Measurements from ENCODE around the gene RTN4RL2. TPM values are rescaled to one million over a fixed set of nuclear protein-coding genes. Genes with fewer than 3 reads are reported as not detected.

The RTN4RL2 gene
- polyA plus RNA-seq, 1 donor from 2014 or later: 0.66 TPM

DNA sequence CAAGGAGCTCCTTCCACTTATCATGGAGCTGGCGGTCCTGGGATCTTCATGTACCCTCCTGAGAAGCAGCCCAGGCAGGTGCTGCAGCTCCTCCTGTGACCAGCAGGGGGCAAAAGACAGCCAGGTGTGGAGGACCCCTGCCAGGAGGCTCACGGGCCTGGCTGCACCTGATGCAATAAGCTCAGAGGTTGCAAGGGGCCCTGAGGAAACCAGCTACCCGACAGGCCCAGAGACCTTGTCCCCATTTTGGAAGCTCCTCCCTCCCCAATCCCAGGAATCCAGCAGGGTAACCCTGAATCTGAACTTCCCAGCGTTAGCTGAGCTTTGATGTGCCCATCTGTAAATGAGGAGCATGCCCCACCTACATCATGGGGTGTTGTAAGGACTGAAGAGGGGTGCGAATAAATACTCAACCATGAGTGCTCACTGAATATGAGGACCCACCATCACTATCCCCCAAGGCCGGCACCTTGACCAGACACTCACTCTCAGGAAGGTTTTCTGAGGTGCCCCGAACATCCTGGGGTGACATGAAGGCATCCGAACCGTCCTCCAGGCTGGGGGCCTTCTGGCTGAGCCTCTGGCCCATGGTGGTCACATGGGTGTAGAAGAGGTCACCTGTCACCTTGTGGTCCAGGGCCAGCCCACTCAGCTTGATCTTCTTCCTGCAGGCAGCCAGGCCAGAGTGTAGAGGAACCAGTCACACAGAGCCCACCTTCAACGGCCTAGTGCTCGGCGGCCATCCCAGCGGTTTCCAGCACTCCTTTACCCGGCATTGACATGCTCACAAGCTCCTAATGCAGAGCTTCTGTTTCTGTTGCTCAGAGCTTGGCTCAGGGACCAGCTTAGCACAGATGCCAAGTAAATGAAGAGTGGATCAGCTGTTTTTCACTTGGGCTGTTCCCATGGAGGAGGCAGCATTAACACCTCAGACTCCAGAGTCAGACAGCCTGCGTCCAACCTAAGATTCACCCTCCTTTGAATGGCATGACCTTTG is 33.5 kb downstream of the RTN4RL2 start (continued):
- no peak for TF ChIP-seq EZH2 (IDR thresholded peaks at IDR 0.05; ENCODE audit: borderline replicate concordance, insufficient read depth, low read length, poor library complexity, severe bottlenecking)
- TF ChIP-seq TAF1 (IDR thresholded peaks at IDR 0.05; ENCODE audit: low read depth): no peak

DNA sequence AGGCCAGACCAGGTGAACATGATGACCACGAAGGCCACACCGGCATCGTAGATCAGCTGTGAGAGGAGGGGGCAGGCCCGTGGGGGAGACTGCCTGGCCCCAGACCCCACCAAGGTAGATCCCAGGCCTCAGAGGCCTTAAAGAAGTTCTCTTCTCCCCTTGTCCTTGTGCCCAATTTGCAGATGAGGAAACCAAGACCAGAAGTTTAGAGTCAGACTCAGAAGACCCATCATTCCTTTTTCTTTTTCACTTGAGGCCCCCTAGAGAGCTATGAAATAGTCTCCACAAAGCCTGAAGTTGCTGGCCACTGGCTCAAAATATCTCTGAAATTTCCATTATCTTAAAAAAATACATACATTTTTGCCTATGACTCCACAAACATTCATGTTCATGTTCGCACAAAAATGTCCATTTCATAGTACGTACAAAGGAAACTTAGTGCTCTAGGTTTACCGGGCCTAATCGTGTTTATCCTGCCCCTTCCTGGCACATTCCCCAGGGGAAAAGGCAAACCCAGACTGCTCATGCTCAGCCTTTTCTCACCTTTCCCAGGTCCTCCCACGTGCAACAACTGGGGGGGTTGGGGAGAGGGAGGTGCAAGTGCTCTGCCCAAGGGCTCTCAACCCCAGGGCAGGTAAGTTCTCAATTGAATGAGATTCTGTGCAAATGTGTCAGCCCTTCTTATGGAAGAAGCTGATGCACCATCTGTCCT is 35.9 kb downstream of the RTN4RL2 start:
- Histone ChIP-seq H3K79me2 (replicated peaks; ENCODE audit: insufficient read depth, low read length) (no peaks in the 10 kb centered on the region), H3K36me3 (ENCODE audit: insufficient read depth, low read length) (no peaks in the 10 kb centered on the region), H4K20me1 (ENCODE audit: insufficient read depth) (no peaks in the 10 kb centered on the region), H2AFZ (ENCODE audit: low read depth, low read length) (no peak overlapping the region), H3K27ac (ENCODE audit: low read length) (no peak overlapping the region), H3K9me2 (ENCODE audit: insufficient read depth, low read length) (no peaks in the 10 kb centered on the region), H3K27me3 (ENCODE audit: insufficient read depth, low read depth, low read length) (no peaks in the 10 kb centered on the region), H3K9me3 (ENCODE audit: low read length) (no peaks in the 10 kb centered on the region), H3K4me2 (ENCODE audit: low read length) (no peak overlapping the region), H3K4me3 (ENCODE audit: low read length) (no peak overlapping the region), H3F3A (ENCODE audit: insufficient read depth, low read length, poor library complexity, severe bottlenecking) (no peaks in the 10 kb centered on the region), H3K9ac (ENCODE audit: low read length) (no peak overlapping the region)
- no peak for TF ChIP-seq RAD21 (conservative IDR thresholded peaks at IDR 0.05)
- TF ChIP-seq, protein P1, sequence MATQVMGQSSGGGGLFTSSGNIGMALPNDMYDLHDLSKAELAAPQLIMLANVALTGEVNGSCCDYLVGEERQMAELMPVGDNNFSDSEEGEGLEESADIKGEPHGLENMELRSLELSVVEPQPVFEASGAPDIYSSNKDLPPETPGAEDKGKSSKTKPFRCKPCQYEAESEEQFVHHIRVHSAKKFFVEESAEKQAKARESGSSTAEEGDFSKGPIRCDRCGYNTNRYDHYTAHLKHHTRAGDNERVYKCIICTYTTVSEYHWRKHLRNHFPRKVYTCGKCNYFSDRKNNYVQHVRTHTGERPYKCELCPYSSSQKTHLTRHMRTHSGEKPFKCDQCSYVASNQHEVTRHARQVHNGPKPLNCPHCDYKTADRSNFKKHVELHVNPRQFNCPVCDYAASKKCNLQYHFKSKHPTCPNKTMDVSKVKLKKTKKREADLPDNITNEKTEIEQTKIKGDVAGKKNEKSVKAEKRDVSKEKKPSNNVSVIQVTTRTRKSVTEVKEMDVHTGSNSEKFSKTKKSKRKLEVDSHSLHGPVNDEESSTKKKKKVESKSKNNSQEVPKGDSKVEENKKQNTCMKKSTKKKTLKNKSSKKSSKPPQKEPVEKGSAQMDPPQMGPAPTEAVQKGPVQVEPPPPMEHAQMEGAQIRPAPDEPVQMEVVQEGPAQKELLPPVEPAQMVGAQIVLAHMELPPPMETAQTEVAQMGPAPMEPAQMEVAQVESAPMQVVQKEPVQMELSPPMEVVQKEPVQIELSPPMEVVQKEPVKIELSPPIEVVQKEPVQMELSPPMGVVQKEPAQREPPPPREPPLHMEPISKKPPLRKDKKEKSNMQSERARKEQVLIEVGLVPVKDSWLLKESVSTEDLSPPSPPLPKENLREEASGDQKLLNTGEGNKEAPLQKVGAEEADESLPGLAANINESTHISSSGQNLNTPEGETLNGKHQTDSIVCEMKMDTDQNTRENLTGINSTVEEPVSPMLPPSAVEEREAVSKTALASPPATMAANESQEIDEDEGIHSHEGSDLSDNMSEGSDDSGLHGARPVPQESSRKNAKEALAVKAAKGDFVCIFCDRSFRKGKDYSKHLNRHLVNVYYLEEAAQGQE (IDR thresholded peaks at IDR 0.05; ENCODE audit: borderline replicate concordance): no peak
- TF ChIP-seq, protein P2, sequence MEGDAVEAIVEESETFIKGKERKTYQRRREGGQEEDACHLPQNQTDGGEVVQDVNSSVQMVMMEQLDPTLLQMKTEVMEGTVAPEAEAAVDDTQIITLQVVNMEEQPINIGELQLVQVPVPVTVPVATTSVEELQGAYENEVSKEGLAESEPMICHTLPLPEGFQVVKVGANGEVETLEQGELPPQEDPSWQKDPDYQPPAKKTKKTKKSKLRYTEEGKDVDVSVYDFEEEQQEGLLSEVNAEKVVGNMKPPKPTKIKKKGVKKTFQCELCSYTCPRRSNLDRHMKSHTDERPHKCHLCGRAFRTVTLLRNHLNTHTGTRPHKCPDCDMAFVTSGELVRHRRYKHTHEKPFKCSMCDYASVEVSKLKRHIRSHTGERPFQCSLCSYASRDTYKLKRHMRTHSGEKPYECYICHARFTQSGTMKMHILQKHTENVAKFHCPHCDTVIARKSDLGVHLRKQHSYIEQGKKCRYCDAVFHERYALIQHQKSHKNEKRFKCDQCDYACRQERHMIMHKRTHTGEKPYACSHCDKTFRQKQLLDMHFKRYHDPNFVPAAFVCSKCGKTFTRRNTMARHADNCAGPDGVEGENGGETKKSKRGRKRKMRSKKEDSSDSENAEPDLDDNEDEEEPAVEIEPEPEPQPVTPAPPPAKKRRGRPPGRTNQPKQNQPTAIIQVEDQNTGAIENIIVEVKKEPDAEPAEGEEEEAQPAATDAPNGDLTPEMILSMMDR (IDR thresholded peaks at IDR 0.05; ENCODE audit: poor library complexity, severe bottlenecking): no peak
- TF ChIP-seq EP300 (conservative IDR thresholded peaks at IDR 0.05; ENCODE audit: poor library complexity, severe bottlenecking): no peak
- no peak for TF ChIP-seq POLR2AphosphoS5 (IDR thresholded peaks at IDR 0.05)
- TF ChIP-seq TAF1 (IDR thresholded peaks at IDR 0.05; ENCODE audit: low read depth): no peak
- TF ChIP-seq EZH2 (IDR thresholded peaks at IDR 0.05; ENCODE audit: borderline replicate concordance, insufficient read depth, low read length, poor library complexity, severe bottlenecking): no peak
- TF ChIP-seq MXI1 (conservative IDR thresholded peaks at IDR 0.05; ENCODE audit: poor library complexity, severe bottlenecking): no peak
- TF ChIP-seq SMC3 (conservative IDR thresholded peaks at IDR 0.05; ENCODE audit: poor library complexity): no peak
